GM20431 (cell line): Measurements from ENCODE around the gene GHRL.
"Not testable (repeated sequence)": the region's sequence is repeated elsewhere in the genome, so short reads cannot be mapped to it uniquely, and the experiment has no call there.

Experiments used
- in situ Hi-C: fragments of 300-500 bp; cut with MseI, MboI; formaldehyde crosslinking; loops from one replicate; pipeline ENCODE4 v1.15.0; 2020; ENCODE audit warnings: low sequenced_read_pairs; ENCODE audit not compliant: unreplicated experiment

The GHRL gene

GRCh38 chr3:10303105-10303504, 10.4 kb upstream of the GHRL start:
- in situ Hi-C loops = no loop called here

DNA sequence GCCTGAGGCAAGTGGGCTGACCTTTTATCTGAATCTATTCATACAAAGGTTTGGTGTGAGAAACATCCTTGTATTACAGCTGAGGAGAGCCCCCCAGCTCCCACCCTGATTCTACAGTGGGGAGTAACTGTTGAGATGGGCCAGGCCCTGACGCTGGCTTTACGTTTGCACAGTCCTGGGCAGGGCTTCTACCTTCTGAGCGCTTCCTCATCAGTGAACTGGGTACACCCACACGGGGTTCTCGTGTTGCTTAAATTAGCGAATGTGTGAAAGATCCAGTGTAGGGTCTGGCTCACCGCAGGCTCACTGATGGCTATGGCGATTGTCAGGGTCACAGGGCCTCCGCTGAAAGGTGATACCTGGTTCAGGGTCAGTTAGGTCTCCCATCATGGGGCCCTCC, 7.3 kb upstream of the GHRL start:
- in situ Hi-C loops = no loop called here

DNA sequence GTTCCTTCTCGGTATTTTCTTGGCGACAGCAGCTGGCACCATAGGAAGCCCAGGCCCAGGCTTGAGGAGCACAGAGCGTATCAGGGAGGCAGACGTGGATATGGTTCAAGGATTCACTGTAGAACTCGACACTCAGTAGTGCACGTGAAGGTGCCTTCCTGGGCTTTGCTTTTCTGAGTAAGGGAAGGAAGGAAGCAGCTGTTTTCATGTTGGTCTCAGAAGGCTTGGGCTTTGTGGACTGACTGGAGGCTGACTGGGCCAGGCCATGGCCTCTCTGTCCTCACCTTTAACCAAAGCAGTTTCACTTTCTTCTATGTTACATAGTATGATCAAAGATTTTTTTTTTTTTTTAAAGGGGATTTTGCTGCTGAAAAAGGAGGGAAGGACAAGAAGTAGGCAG, 6.9 kb upstream of the GHRL start:
- in situ Hi-C loops = no loop called here

DNA sequence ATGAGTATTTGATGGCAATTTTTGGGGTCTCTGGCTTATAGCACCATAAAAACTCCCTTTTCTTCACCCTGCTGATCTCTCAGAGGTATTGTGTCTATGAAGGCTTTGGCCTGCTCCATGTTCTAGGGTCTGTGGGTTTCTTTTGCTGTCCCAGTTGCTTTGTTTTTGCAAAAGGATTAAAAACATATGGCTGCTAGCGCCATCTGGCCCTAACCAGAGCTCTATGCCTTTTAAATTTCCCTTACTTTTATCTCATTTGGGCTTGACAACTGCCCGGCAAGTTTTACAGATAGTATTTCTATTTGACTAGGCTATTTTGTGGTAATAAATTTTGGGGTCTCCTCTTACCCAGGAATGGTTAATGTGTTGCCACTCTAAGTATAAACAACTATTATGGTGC, 6.4 kb upstream of the GHRL start:
- in situ Hi-C loops = no loop called here

DNA sequence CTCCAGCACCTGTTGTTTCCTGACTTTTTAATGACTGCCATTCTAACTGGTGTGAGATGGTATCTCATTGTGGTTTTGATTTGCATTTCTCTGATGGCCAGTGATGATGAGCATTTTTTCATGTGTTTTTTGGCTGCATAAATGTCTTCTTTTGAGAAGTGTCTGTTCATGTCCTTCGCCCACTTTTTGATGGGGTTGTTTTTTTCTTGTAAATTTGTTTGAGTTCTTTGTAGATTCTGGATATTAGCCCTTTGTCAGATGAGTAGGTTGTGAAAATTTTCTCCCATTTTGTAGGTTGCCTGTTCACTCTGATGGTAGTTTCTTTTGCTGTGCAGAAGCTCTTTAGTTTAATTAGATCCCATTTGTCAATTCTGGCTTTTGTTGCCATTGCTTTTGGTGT, 5.3 kb upstream of the GHRL start:
- in situ Hi-C loops = not testable (repeated sequence)

GRCh38 chr3:10294030-10294586, 1.4 kb upstream of the GHRL start:
- in situ Hi-C loops = no loop called here

DNA sequence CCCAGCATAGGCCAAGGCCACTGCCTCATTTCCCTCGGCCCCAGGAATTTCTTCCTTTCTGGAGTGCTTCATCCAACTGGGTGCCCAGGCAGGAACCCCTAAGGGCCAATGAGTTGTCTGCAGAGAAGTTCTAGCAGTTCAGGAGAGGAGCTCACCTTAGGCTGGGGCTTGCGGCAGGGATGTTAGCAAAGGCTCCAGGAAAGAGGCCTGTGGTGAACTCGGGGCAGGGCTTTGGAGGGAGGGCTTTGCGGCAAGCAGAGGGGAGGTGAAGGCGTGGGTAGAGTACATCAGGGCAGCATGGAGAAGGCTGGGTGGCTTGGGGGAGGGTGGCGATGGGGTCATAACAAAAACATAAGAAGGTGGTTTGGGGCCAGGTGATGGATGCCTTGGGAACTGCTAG, 1.1 kb downstream of the GHRL start:
- in situ Hi-C loops = no loop called here

DNA sequence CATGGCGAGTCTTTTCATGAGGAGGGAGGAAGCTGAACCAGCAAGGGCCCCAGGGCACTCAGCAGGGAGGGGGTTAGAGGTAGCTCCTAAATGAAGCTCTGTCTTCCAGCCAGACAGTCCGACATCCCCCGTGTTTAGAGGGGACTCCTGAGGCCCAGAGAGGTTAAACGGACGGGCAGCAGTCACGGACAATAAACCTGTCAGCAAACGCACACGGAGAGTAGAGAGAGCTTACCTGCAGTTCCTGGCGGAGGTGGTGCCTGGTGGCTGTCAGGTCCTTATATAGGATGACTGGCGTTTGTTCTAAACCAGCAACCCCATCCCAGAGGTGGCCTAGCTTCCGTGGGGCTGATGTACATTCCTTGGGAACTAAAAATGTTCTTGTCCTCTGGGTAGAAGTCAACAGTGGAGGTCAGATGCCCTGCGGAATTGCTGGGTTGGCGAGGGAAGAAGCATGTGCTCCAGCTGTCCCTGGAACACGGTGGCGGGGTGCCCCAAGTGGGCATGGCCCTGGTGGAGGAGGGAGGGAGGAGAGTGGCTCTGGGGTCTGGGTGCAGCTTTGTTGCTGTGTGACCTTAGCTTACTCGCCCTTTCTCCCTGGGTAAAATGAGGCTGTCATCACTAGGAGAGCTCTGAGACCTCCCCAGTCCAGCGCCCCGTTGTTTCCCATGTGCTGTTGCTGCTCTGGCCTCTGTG, 2.1 kb downstream of the GHRL start:
- in situ Hi-C loops = no loop called here

GRCh38 chr3:10289787-10290355, 2.9 kb downstream of the GHRL start:
- in situ Hi-C loops = no loop called here

GRCh38 chr3:10289077-10289476, 3.7 kb downstream of the GHRL start:
- in situ Hi-C loops = no loop called here

DNA sequence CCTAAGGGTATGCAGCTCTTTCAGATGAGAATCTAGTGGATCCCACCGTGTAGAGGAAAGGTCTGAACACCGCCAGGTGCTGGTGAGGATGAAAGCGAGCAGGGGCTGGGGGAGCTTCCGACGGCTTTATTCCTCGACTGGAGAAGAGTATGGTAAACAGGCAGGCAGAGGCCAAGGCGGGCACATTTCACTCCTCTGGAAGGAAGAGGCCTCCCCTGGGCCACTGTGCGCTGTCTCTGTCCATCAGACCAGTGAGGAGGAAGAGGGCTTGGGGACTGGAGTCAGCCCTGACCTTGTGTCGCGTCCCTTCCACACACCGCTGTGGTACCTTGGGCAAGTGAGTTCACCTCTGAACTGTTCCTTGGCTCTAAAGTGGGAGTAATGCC, 4.2 kb downstream of the GHRL start:
- in situ Hi-C loops = no loop called here

DNA sequence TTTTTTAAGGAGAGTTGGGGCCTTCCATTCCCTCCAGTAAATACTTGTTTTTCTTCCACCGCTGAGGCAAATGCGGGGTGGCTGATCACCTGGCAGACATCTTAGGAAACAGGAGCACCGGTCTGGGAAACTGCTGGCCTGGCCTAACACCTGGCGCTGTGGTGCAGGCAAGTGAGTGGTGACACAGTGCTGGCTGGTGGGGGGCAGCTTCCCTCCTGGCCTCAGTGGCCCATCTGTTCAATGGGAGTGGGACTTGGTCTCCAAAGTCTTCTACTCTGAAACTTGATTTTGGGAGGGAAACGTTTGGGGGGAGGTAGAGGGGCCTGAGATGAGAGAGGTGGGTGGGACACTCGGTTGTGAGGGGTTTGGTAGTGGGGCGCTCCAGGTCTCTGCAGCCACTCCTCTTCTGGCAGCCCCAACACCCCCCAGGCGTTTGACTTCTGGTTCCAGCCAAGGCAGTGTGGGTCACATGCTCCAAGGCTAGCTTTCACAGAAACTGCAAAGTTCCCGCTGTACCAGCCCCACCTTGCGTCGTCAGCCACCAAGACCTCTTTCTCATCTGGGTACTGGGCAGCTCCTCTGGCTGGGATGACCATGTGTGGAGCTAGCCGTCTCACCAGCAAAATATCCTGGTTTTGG, 4.7 kb downstream of the GHRL start:
- in situ Hi-C loops = no loop called here

DNA sequence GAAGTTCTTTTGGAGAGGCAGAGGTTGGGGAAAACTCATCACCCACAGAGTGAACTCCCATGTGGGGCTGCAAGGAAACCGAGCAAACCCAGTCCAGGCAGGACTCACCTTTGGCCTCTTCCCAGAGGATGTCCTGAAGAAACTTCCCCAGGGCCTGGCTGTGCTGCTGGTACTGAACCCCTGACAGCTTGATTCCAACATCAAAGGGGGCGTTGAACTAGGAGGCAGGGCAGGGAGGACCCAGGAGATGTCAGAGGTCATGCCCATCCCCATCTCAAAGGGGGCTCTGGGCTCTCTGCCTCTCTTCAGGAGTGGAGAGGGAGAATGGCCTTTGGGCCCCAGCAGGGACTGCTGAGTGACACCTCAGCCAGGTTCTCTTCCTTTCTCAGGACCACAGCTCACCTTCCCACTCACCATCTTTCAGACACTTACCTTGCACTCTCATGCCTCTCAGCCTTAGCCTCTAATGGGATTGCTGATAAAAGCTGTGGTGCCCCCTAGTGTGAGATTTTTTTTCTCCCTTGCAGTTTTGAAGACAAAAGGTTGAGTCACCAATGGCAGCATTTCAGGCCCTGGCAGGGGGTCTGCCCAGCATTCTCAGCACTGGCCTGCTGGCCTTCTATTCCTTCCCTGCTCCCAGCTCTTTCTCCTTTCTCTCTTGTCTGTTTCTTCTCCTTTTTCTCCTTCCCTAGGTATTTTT, 6.0 kb downstream of the GHRL start:
- in situ Hi-C loops = no loop called here

DNA sequence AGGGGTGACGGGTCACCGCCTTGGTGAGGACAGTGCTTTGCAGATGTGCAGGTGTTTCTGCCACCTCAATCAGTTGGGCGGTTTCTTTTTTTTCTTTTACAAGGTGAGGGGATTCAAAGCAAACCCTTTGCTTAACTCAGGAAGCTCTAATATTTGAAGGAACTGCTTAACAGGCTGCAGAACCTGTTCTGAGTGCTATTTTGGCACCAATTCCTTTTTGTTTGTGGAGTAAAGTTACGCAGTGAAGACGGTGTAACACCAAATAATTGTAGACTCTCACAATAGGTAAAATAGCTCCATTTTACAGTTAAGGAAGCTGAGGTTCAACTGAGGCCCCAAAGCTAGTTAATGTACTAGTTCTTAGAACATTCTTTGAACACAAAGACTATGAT, 6.6 kb downstream of the GHRL start:
- in situ Hi-C loops = no loop called here

DNA sequence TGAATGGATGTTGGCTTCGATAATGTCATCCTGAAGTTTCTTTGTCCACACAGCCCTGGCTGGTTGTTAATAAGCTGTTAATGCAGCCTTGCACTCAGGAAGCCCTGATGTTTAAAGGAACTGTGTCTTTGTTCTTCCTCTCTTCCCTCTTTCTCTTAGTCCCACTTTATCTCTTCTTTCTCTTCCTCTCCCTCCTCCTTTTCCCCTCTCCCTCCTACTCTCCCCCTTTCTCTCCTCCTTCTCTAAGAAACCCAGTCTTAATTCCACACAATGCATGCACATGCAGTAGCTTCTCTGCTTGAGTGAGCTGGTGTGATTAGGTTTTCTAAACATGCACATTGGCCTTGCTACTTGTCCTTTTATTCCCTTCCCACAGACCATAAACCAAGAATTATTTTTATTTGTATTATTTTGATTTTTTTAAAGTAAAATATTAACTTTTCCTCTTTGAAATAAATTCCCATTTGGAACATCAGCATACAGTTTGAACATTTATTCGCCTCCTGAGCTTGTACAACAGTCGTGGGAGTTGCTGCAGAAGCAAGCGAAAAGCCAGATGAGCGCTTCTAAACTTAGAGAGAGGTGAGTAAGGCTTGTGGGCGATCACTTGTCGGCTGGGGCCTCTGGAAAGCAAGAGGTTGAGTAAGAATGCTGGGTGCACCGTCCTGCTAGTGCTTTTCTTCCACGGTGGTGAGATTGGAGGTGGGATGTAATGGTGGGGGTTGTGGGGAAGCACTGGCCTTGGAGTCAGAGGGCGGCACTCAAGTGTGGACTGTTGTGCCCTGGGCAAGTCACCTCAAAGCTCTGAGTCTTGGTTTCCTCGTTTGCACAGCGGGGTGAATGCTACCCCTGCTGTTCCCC, 7.2 kb downstream of the GHRL start:
- in situ Hi-C loops = no loop called here

- in situ Hi-C loops = no loop called here
Measured at GRCh38 chr3:10284496-10284895, 8.3 kb downstream of the GHRL start.

DNA sequence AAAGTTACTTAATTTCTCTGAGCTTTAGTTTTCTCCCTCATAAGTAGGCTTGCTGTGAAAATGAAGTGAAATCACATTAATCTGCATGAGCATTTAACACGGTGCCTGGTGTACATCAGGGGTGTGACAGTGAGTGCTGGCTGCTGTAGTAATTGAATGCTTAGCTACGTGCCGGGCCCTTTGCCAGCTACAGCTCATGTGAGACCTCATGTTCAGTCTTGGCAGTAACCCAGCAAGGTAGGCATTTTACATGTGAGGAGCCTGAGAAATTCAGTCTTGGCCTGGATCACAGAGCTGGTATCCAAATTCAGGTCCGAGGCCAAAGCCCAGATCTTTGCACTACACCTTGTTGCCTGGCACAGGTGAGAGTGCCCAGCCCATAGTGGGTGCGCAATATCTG, 9.1 kb downstream of the GHRL start:
- in situ Hi-C loops = no loop called here

DNA sequence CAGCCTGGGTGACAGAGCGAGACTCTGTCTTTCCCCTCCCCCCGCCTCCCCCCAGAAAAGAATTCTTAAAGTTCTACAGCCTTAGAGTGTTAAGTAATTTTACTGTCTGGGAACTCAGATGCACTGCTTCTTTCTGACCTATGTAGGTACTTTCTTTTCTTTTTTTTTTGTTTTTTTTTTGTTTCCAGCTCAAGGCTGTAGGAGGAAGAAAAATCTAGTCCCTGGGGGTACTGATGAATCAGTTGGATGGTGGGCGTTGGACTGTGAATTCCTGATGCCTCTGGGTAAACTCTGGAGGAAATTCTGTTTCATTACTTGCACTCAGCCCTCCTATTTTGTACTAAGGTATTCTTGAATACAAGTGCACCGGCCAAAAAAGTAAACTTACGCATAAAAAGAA, 10.8 kb downstream of the GHRL start:
- in situ Hi-C loops = no loop called here

DNA sequence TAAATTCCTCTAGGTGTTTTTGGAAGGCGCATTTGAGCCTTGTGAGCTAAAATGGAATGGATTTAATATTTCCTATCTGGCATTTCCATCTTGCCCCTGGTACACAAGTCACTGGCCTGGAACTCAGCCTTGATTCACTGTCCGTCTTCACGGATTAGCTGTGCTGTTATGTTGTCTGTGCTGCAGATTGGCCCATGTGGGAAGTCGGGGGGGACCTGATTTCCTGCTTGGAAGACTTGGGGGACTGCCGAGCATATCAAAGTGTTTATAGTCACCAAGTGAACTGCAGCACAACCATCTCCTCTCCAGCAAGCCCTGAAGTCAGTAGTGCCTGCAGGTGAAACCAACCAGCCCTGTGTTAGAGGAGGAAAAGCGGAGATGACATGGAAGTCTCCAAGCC, 12.2 kb downstream of the GHRL start:
- in situ Hi-C loops = no loop called here

DNA sequence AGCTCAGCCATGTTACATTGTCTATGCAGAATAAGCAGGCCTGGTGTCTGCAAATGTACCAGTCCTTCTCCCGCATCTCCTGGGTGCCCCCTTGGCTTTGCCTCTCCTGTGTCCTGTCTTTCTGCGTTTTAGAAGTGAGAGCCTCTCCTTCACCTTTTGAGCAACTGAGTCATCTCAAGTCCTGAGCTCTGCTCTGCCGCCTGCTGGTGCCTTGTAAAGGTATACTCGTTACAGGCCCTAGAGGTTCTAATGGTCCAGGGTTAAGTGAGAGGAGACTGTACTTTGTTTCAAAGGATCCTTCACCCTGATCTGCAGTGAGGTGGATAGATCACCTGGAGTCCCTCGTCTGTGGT, 12.6 kb downstream of the GHRL start:
- in situ Hi-C loops = no loop called here
